NCI-H345 treated with DMSO at 0.1 percent for 48 hours (cell line): ENCODE measurements around the gene VEGFC.

Experiments
- DNase-seq: peaks from one replicate; lab custom pipeline; 2025; ENCODE audit not compliant: unreplicated experiment; lab: John Stamatoyannopoulos, UW

VEGFC gene

GRCh38 chr4:176767183-176767582, 25.5 kb downstream of the VEGFC start:
- no peak for DNase-seq

GRCh38 chr4:176762661-176763308, 29.9 kb downstream of the VEGFC start:
- no peak for DNase-seq

GRCh38 chr4:176761872-176762271, 30.9 kb downstream of the VEGFC start:
- DNase-seq = no peak

- no peak for DNase-seq
Measured at GRCh38 chr4:176760471-176760870, 32.3 kb downstream of the VEGFC start.

GRCh38 chr4:176758731-176759130, 34.0 kb downstream of the VEGFC start:
- no peak for DNase-seq

- DNase-seq = no peak
Measured at GRCh38 chr4:176758323-176758722, 34.4 kb downstream of the VEGFC start.

- DNase-seq = no peak
Measured at GRCh38 chr4:176755613-176756012, 37.1 kb downstream of the VEGFC start.

- DNase-seq = no peak
Measured at GRCh38 chr4:176755001-176755400, 37.7 kb downstream of the VEGFC start.

GRCh38 chr4:176753049-176753448, 39.7 kb downstream of the VEGFC start:
- DNase-seq = no peak

- DNase-seq = no peak
Measured at GRCh38 chr4:176752191-176752749, 40.5 kb downstream of the VEGFC start.

GRCh38 chr4:176751061-176751460, 41.7 kb downstream of the VEGFC start:
- no peak for DNase-seq

GRCh38 chr4:176746846-176747245, 45.9 kb downstream of the VEGFC start:
- no peak for DNase-seq

GRCh38 chr4:176745902-176746301, 46.8 kb downstream of the VEGFC start:
- no peak for DNase-seq

- DNase-seq = no peak
Measured at GRCh38 chr4:176744091-176744490, 48.6 kb downstream of the VEGFC start.

GRCh38 chr4:176742211-176742610, 50.5 kb downstream of the VEGFC start:
- no peak for DNase-seq

GRCh38 chr4:176741253-176741652, 51.5 kb downstream of the VEGFC start:
- DNase-seq = no peak

- DNase-seq = no peak
Measured at GRCh38 chr4:176735300-176735699, 57.4 kb downstream of the VEGFC start.

GRCh38 chr4:176734461-176734860, 58.3 kb downstream of the VEGFC start:
- DNase-seq = no peak

- no peak for DNase-seq
Measured at GRCh38 chr4:176729489-176729888, 63.2 kb downstream of the VEGFC start.

GRCh38 chr4:176726803-176727202, 65.9 kb downstream of the VEGFC start:
- DNase-seq = no peak

GRCh38 chr4:176721459-176721858, 71.3 kb downstream of the VEGFC start:
- no peak for DNase-seq

GRCh38 chr4:176718881-176719280, 73.8 kb downstream of the VEGFC start:
- no peak for DNase-seq

- DNase-seq = no peak
Measured at GRCh38 chr4:176717237-176717636, 75.5 kb downstream of the VEGFC start.
